ENCODE measurements around the gene RPS8.

DNA sequence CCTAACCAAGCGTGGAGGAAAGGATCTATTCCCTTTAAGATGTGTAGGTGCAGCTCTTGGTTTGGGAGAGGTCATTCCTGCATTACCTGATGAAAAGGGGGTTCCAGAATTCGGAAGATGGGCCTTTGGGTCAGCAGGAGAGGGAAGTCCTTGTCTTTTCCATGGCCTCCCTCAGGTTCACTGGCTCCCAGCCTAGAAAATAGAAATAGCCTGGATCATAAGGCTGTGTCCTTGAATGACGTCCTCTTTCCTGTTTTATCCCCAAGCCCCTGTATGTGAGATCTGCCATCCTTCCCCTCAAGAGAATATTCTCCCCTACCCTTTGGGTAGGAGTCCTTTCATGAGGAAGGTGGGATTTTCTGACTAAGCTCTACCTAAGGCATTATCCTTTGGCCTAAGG is 14.5 kb upstream of the RPS8 start:
- TF ChIP-seq, protein P1, sequence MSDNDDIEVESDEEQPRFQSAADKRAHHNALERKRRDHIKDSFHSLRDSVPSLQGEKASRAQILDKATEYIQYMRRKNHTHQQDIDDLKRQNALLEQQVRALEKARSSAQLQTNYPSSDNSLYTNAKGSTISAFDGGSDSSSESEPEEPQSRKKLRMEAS (IDR thresholded peaks at IDR 0.05) = no peak
- TF ChIP-seq JUND (IDR thresholded peaks at IDR 0.05) (no peak), HNF4A (conservative IDR thresholded peaks at IDR 0.05) (no peak), EGR1 (IDR thresholded peaks at IDR 0.05; ENCODE audit: low read depth in 2 of 2) (no peak), RAD21 (IDR thresholded peaks at IDR 0.05) (no peak), YY1 (IDR thresholded peaks at IDR 0.05) (no peak), FOXA1 (IDR thresholded peaks at IDR 0.05) (no peak), GABPA (IDR thresholded peaks at IDR 0.05 in 1 of 2, conservative IDR thresholded peaks at IDR 0.05 in 1 of 2) (no peak), FOXA2 (IDR thresholded peaks at IDR 0.05) (no peak), NR2F2 (IDR thresholded peaks at IDR 0.05) (no peak), TAF1 (conservative IDR thresholded peaks at IDR 0.05) (no peak)
- TF ChIP-seq, protein P2, sequence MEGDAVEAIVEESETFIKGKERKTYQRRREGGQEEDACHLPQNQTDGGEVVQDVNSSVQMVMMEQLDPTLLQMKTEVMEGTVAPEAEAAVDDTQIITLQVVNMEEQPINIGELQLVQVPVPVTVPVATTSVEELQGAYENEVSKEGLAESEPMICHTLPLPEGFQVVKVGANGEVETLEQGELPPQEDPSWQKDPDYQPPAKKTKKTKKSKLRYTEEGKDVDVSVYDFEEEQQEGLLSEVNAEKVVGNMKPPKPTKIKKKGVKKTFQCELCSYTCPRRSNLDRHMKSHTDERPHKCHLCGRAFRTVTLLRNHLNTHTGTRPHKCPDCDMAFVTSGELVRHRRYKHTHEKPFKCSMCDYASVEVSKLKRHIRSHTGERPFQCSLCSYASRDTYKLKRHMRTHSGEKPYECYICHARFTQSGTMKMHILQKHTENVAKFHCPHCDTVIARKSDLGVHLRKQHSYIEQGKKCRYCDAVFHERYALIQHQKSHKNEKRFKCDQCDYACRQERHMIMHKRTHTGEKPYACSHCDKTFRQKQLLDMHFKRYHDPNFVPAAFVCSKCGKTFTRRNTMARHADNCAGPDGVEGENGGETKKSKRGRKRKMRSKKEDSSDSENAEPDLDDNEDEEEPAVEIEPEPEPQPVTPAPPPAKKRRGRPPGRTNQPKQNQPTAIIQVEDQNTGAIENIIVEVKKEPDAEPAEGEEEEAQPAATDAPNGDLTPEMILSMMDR (IDR thresholded peaks at IDR 0.05; ENCODE audit: low read depth, low read length, missing input control) = no peak
- TF ChIP-seq, protein P3, sequence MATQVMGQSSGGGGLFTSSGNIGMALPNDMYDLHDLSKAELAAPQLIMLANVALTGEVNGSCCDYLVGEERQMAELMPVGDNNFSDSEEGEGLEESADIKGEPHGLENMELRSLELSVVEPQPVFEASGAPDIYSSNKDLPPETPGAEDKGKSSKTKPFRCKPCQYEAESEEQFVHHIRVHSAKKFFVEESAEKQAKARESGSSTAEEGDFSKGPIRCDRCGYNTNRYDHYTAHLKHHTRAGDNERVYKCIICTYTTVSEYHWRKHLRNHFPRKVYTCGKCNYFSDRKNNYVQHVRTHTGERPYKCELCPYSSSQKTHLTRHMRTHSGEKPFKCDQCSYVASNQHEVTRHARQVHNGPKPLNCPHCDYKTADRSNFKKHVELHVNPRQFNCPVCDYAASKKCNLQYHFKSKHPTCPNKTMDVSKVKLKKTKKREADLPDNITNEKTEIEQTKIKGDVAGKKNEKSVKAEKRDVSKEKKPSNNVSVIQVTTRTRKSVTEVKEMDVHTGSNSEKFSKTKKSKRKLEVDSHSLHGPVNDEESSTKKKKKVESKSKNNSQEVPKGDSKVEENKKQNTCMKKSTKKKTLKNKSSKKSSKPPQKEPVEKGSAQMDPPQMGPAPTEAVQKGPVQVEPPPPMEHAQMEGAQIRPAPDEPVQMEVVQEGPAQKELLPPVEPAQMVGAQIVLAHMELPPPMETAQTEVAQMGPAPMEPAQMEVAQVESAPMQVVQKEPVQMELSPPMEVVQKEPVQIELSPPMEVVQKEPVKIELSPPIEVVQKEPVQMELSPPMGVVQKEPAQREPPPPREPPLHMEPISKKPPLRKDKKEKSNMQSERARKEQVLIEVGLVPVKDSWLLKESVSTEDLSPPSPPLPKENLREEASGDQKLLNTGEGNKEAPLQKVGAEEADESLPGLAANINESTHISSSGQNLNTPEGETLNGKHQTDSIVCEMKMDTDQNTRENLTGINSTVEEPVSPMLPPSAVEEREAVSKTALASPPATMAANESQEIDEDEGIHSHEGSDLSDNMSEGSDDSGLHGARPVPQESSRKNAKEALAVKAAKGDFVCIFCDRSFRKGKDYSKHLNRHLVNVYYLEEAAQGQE (IDR thresholded peaks at IDR 0.05) = no peak
- TF ChIP-seq, protein P4, sequence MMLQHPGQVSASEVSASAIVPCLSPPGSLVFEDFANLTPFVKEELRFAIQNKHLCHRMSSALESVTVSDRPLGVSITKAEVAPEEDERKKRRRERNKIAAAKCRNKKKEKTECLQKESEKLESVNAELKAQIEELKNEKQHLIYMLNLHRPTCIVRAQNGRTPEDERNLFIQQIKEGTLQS (IDR thresholded peaks at IDR 0.05) = no peak
